SK-N-SH (cell line): ENCODE data around the gene SMIM21. TPM values are rescaled to one million over a fixed set of nuclear protein-coding genes. Genes with fewer than 3 reads are reported as not detected.

ENCODE experiments used
- CTCF ChIA-PET: fragments of 300-600, 350-600 bp; formaldehyde crosslinking; extraction: SDS; loops from one replicate; lab custom pipeline; 2021; lab: Yijun Ruan, JAX
- POLR2A ChIA-PET: fragments of 350-600 bp; sonication (Branson Sonifier 250); formaldehyde crosslinking; extraction: SDS; loops from one replicate; lab custom pipeline; 2020; ENCODE audit warnings: antibody characterized with exemption, inconsistent platforms; lab: Yijun Ruan, JAX
- DNase-seq: peaks from one replicate; pipeline ENCODE4 v3.0.0; 2012
- H2AFZ ChIP-seq: fragments of 200-600 bp; sonication (generic); 2 replicates; pipeline ENCODE4 v1.8.1; 2016; ENCODE audit warnings: antibody characterized with exemption, mild to moderate bottlenecking, low read depth
- H3F3A ChIP-seq: fragments of 200-600 bp; sonication (generic); replicated peaks from 2 replicates; pipeline ENCODE3; 2016; ENCODE audit warnings: antibody characterized with exemption, mild to moderate bottlenecking; ENCODE audit not compliant: insufficient read depth
- H3K27ac ChIP-seq, 2 experiments: fragments of 200-500 bp in 1 of 2; fragments of 200-600 bp in 1 of 2; sonication (Bioruptor generic) in 1 of 2; sonication (generic), shearing (Covaris generic) in 1 of 2; 2 replicates each; pipeline versions ENCODE4 v1.5.1 to v1.6.1; 2014 to 2016; ENCODE audit warnings: low read depth in 2 of 2, inconsistent platforms in 1 of 2, low read length in 1 of 2, mild to moderate bottlenecking in 1 of 2, mixed read lengths in 1 of 2
- H3K27me3 ChIP-seq: fragments of 200-600 bp; sonication (generic), shearing (Covaris generic); 2 replicates; pipeline ENCODE4 v1.6.1; 2016; ENCODE audit warnings: mixed run types; ENCODE audit not compliant: insufficient read depth
- H3K36me3 ChIP-seq, 2 experiments: fragments of 200-500 bp in 1 of 2; fragments of 200-600 bp in 1 of 2; sonication (Bioruptor generic) in 1 of 2; sonication (generic) in 1 of 2; replicated peaks in 1 of 2; 2 replicates each; pipeline versions ENCODE3 to v1.5.1; 2014 to 2016; ENCODE audit warnings: low read length in 1 of 2, mild to moderate bottlenecking in 1 of 2; ENCODE audit not compliant: insufficient read depth in 2 of 2, control insufficient read depth in 1 of 2
- H3K4me1 ChIP-seq, 2 experiments: fragments of 200-500 bp in 1 of 2; fragments of 200-600 bp in 1 of 2; sonication (Bioruptor generic) in 1 of 2; sonication (generic), shearing (Covaris generic) in 1 of 2; 2 replicates each; pipeline versions ENCODE4 v1.5.1 to v1.6.1; 2014 to 2016; ENCODE audit warnings: low read depth in 1 of 2, low read length in 1 of 2, mixed run types in 1 of 2; ENCODE audit not compliant: insufficient read depth in 2 of 2, control insufficient read depth in 1 of 2
- H3K4me2 ChIP-seq: fragments of 200-600 bp; sonication (generic), shearing (Covaris generic); 2 replicates; pipeline ENCODE4 v1.6.1; 2017; ENCODE audit warnings: mixed run types
- H3K4me3 ChIP-seq, 2 experiments: fragments of 200-500 bp in 1 of 2; fragments of 200-600 bp in 1 of 2; sonication (Bioruptor generic) in 1 of 2; sonication (generic), shearing (Covaris generic) in 1 of 2; 2 replicates each; pipeline versions ENCODE4 v1.5.1 to v1.8.1; 2014 to 2016; ENCODE audit warnings: low read depth in 2 of 2, inconsistent platforms in 1 of 2, low read length in 1 of 2, mild to moderate bottlenecking in 1 of 2, mixed read lengths in 1 of 2, moderate library complexity in 1 of 2
- H3K79me2 ChIP-seq: fragments of 200-600 bp; sonication (generic); 2 replicates; pipeline ENCODE4 v1.8.1; 2017; ENCODE audit warnings: mild to moderate bottlenecking; ENCODE audit not compliant: insufficient read depth
- H3K9ac ChIP-seq: fragments of 200-600 bp; sonication (generic); 2 replicates; pipeline ENCODE4 v1.6.1; 2017; ENCODE audit warnings: mixed run types
- H3K9me2 ChIP-seq: fragments of 200-600 bp; sonication (generic); 2 replicates; pipeline ENCODE4 v1.6.1; 2017; ENCODE audit warnings: mixed run types
- H3K9me3 ChIP-seq: fragments of 200-600 bp; sonication (generic); 2 replicates; pipeline ENCODE4 v1.6.1; 2017; ENCODE audit warnings: mixed run types, mild to moderate bottlenecking, moderate library complexity
- H4K20me1 ChIP-seq: fragments of 200-600 bp; sonication (generic); 2 replicates; pipeline ENCODE4 v1.6.1; 2017; ENCODE audit warnings: mild to moderate bottlenecking, mixed run types; ENCODE audit not compliant: insufficient read depth
- CTCF ChIP-seq: fragments of 200-600 bp; sonication (generic); IDR thresholded peaks from 2 replicates; pipeline ENCODE4 v1.6.1; 2017; ENCODE audit warnings: antibody characterized with exemption, mild to moderate bottlenecking, moderate library complexity
- ELF1 ChIP-seq: IDR thresholded peaks from 2 replicates; pipeline ENCODE4 v1.4.0; 2012
- EP300 ChIP-seq, 2 experiments: IDR thresholded peaks; 2 replicates each; pipeline versions ENCODE4 v1.4.0 to v1.6.1; 2012; ENCODE audit warnings: borderline replicate concordance in 1 of 2, low read depth in 1 of 2, low read length in 1 of 2
- EZH2phosphoT487 ChIP-seq: fragments of 200-600 bp; sonication (generic); IDR thresholded peaks from 2 replicates; pipeline ENCODE4 v1.6.1; 2017; ENCODE audit warnings: low read depth, mixed run types, mild to moderate bottlenecking, antibody characterized with exemption, moderate library complexity, borderline replicate concordance
- GABPA ChIP-seq: IDR thresholded peaks from 2 replicates; pipeline ENCODE4 v1.4.0; 2012; ENCODE audit warnings: low read depth, mild to moderate bottlenecking
- GATA2 ChIP-seq: sonication (generic); formaldehyde crosslinking; IDR thresholded peaks from 2 replicates; pipeline ENCODE4 v1.5.0; 2020; ENCODE audit warnings: mild to moderate bottlenecking, missing genetic modification reagents
- JUND ChIP-seq: IDR thresholded peaks from 2 replicates; pipeline ENCODE4 v1.4.0; 2012
- MAX ChIP-seq: IDR thresholded peaks from 2 replicates; pipeline ENCODE4 v1.4.0; 2012; ENCODE audit warnings: low read depth
- NFIC ChIP-seq: IDR thresholded peaks from 2 replicates; pipeline ENCODE4 v1.4.0; 2012; ENCODE audit warnings: borderline replicate concordance
- NRF1 ChIP-seq: IDR thresholded peaks from 2 replicates; pipeline ENCODE4 v1.6.1; 2012; ENCODE audit warnings: low read depth, mild to moderate bottlenecking, low read length
- PBX3 ChIP-seq: IDR thresholded peaks from 2 replicates; pipeline ENCODE4; 2012
- RAD21 ChIP-seq: IDR thresholded peaks from 2 replicates; pipeline ENCODE4 v1.6.1; 2012; ENCODE audit warnings: mild to moderate bottlenecking, low read length
- RCOR1 ChIP-seq: fragments of 150-350 bp; IDR thresholded peaks from 2 replicates; pipeline ENCODE4 v1.6.1; 2017; ENCODE audit warnings: antibody characterized with exemption, low read length
- RFX5 ChIP-seq: IDR thresholded peaks from 2 replicates; pipeline ENCODE4 v1.6.1; 2012; ENCODE audit warnings: mild to moderate bottlenecking, improper control_type of control experiment, low read length
- RXRA ChIP-seq: IDR thresholded peaks from 2 replicates; pipeline ENCODE4 v1.4.0; 2012; ENCODE audit warnings: low read depth, mild to moderate bottlenecking, borderline replicate concordance
- SIN3A ChIP-seq: IDR thresholded peaks from 2 replicates; pipeline ENCODE4 v1.6.1; 2012; ENCODE audit warnings: low read depth, mild to moderate bottlenecking, low read length, moderate library complexity, borderline replicate concordance
- TAF1 ChIP-seq: IDR thresholded peaks from 2 replicates; pipeline ENCODE4 v1.6.1; 2012; ENCODE audit warnings: low read depth, mild to moderate bottlenecking, low read length, moderate library complexity, borderline replicate concordance
- TEAD4 ChIP-seq: IDR thresholded peaks from 2 replicates; pipeline ENCODE4 v1.4.0; 2012; ENCODE audit warnings: mild to moderate bottlenecking, borderline replicate concordance; ENCODE audit not compliant: insufficient read depth
- USF1 ChIP-seq: IDR thresholded peaks from 2 replicates; pipeline ENCODE4 v1.4.0; 2012; ENCODE audit warnings: low read depth, borderline replicate concordance
- YY1 ChIP-seq: IDR thresholded peaks from 2 replicates; pipeline ENCODE4 v1.4.0; 2012; ENCODE audit warnings: low read depth, mild to moderate bottlenecking
- WGBS: methylation state at CpG from one replicate; pipeline ENCODE4 v1.1.6; 2017; ENCODE audit warnings: low lambda C conversion rate; 5-methylcytosine and 5-hydroxymethylcytosine counted together
- polyA plus RNA-seq, 3 experiments: library from polyadenylated mRNA; depleted of rRNA; stranded (reverse); fragments of >200 nt; gene quantifications; 2 replicates each; pipeline ENCODE4 v1.2.3, GENCODE V29; 2012

Gene SMIM21
- polyA plus RNA-seq, 1 of the 3 experiments (the other 2 are of a cell fraction): not detected

- Histone ChIP-seq H3K4me1 (peaks cover 0 to 9% of the 10 kb centered on the region in 2 experiments; a peak in 1 of 4 replicates), H2AFZ (no peak overlapping the region), H3K4me3 (no peak overlapping the region)
- TF ChIP-seq USF1 (no peak), NFIC (no peak), YY1 (no peak), TEAD4 (no peak), EZH2phosphoT487 (no peak), RCOR1 (no peak), EP300 (IDR thresholded peaks at IDR 0.05; ENCODE audit: borderline replicate concordance in 1 of 2, low read depth in 1 of 2, low read length in 1 of 2) (no peak), JUND (no peak), SIN3A (no peak), RAD21 (no peak), ELF1 (no peak), MAX (no peak), TAF1 (no peak)
- TF ChIP-seq, all 33 proteins: peak for 0
- H3K4me2 ChIP-seq: no peak overlapping the region
- H3K36me3 ChIP-seq: no peaks in the 10 kb centered on the region
- no peaks in the 10 kb centered on the region for H3K79me2 ChIP-seq
- DNase-seq: no peak
- WGBS: 47% methylated on average over 6 of the region's 6 CpGs
- no peaks in the 10 kb centered on the region for H4K20me1 ChIP-seq
- no peak overlapping the region for H3K9ac ChIP-seq
- H3K9me3 ChIP-seq: no peaks in the 10 kb centered on the region
- H3K27me3 ChIP-seq: no peaks in the 10 kb centered on the region
- CTCF ChIA-PET: no interaction called here
- POLR2A ChIA-PET: no interaction called here
- no peak overlapping the region for H3K27ac ChIP-seq
- no peaks in the 10 kb centered on the region for H3F3A ChIP-seq
- no peaks in the 10 kb centered on the region for H3K9me2 ChIP-seq
These were observed 52.2 kb downstream of the SMIM21 start for GRCh38 chr18:75375341-75375740.

- H2AFZ ChIP-seq: no peak overlapping the region
- H3K27ac ChIP-seq: no peak overlapping the region
- TF ChIP-seq YY1 (no peak), NRF1 (no peak), JUND (no peak), RXRA (no peak), GABPA (no peak), ELF1 (no peak), RCOR1 (no peak), RAD21 (no peak), RFX5 (no peak), PBX3 (no peak), GATA2 (CRISPR knock-in tag) (no peak), NFIC (no peak), CTCF (no peak)
- CTCF ChIA-PET: interaction anchor here (1.1 kb wide), 1 partner anchor 16 kb away, joined by 3 read pairs; no protein-coding TSS in a partner anchor
- H3F3A ChIP-seq: no peaks in the 10 kb centered on the region
- DNase-seq: no peak
- POLR2A ChIA-PET: no interaction called here
- WGBS: 66% methylated on average over 6 of the region's 6 CpGs
- H4K20me1 ChIP-seq: no peaks in the 10 kb centered on the region
- no peak overlapping the region for H3K9ac ChIP-seq
- H3K27me3 ChIP-seq: no peaks in the 10 kb centered on the region
- H3K4me2 ChIP-seq: no peak overlapping the region
- H3K9me2 ChIP-seq: no peaks in the 10 kb centered on the region
- H3K4me1 ChIP-seq: peaks cover 0 to 9% of the 10 kb centered on the region in 2 experiments; a peak in 1 of 4 replicates
- no peaks in the 10 kb centered on the region for H3K9me3 ChIP-seq
- H3K4me3 ChIP-seq: no peak overlapping the region
- no peaks in the 10 kb centered on the region for H3K36me3 ChIP-seq
- H3K79me2 ChIP-seq: no peaks in the 10 kb centered on the region
These were observed 53.0 kb downstream of the SMIM21 start for GRCh38 chr18:75374466-75374865.
